ENCODE measurements around the gene RBM23.

Gene RBM23

DNA sequence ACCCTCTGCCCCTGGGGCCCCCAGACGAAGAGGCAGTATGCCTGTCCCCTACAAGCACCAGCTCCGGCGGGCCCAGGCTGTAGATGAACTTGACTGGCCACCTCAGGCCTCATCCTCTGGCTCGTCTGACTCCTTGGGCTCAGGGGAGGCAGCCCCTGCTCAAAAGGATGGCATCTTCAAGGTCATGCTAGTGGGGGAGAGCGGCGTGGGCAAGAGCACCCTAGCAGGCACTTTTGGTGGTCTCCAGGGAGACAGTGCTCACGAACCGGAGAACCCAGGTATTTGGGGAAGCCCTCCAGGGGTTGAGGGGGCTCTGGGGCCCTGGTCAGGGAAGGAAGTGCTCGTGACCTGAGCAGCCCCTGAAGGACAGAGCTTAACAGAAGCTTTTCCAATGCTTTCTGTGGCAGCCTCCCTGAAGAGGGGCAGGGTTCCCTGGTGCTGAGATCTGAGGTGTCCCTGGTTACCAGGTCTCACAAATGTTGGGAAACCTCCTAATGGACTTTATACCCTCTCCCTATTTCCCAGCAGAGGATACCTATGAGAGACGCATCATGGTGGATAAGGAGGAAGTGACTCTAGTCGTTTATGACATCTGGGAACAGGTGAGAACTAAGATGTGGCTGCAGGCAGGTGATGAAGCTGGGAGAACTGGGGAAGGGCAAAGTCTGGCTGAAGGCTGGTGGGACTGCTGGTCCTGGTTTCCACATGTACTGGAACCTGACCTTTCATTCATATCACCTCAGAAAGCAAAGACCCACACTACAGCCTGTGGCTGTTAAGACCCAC lies 34.0 kb downstream of the RBM23 start:
- DNase-seq = no peak

DNA sequence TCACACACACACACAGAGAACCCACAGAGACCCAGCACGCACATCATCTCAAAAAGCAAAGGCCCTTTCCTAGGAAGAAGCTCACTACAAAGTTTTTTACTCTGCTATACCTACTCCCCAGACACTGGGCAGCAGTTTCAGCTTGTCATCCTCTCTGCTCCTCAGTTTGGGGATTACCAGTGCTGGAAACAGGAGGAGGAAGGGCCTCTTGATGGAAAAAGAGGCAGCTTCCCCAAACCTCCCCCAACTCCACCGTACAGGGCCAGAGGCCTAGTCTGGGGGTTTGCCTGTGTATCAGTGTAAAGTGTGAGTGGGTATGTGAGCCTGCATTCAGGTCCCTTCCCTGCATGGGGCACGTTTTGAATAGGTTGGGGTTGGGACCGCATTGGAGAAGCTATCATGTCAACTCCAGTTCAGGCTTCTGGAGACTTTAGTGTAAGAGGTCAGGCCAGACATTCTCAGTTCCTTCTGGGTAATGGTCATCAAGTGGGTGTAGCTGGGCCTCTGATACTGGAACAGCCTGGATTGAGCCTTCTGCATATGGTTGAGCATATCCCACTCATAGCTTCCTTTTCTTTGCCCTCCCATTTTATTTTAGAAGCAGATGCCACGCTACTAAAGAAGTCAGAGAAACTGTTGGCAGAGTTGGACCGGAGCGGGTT lies 34.7 kb downstream of the RBM23 start:
- DNase-seq = no peak

DNA sequence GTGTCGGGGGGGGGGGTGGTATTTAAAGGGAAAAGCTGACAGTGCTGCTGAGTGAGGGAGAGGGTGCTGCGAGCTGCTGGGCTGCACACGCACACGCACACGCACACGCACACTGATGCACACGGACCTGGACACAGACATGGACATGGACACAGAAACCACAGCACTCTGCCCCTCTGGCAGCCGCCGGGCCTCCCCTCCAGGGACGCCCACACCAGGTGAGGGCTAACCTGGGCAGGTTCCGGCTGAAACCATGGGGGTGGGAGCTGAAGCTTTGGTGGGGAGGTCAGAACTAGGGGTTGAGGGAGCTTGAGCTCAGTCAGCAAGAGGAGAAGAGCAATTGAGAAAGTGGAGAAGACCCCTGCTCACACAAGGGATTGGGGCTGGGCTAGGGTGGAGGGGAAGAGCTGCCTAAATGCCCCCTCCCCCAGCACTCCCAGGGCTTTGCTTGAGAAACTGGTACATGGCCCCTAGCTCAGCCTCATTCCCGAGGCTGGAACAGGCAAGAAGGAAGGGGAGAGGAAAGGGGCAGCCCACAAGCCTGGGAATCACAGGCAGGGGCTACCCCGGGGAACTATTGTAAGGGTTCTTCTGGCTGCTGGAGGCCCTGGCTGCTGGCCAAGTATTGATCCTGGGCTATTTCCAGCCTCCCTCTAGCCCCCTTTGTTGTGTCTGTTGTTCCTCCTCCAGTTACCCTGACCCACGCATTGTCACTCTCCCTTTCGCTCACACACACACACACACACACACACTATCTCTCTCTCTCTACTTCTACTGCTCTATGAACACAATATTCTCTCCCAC lies 35.6 kb downstream of the RBM23 start, which contains the start of gene REM2:
Gene REM2, plus strand, starts transcription at position 50 of the 804 bp plus-strand sequence. Its CDS starts 66 bp downstream, at position 116.
- no peak for DNase-seq

DNA sequence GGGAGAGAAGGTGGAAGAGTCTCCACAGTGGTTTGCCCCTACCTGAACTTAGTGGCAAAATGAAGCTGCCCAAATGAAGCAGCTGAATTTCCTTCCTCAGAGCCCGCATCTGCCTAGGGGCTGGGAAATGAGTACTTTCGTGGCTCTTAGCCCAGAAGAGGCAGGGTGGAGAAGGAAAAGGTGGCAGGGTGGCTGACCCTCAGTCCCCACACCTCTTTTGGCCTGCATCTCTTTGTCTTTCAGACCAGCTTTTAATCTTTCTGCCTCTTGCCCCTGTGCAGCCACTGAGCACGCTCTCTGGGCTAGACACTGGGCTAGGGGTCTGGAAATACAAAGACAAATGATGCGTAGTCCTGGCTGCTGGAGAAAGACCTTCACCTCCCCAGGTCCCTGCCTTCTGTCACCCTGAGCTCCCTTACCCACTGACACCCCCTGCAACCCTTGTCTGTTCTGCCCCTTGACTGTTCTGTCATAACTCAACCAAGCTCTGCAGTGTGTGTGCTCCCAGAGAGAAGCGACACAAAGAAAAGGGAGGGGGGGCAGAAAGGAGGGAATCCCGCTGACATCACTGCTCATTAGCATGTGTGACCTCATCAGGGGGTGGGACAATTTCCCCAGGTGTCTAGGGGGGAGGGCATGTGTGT lies 36.3 kb downstream of the RBM23 start:
- peak in 1 of 2 experiments; percentile 31 for DNase-seq

DNA sequence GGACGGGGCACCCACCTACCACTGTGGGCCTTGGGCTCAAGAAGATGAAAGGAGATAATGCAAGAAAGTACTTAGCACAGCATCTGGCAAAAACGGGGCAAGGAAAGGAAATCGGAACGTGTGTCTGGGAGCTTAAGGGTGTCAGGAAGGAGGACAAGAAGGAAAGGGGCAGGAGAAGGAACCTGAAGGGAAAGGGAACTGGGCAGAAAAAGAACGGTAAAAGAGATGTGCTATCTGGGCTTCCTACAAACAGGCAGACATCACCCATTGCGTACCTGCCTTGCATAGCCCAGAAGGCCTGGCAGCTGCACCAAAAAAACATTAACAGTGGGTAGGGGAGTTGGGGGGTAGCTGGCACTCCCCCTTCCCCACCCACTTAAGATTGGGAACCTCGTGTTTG lies 36.9 kb downstream of the RBM23 start:
- no peak for DNase-seq

DNA sequence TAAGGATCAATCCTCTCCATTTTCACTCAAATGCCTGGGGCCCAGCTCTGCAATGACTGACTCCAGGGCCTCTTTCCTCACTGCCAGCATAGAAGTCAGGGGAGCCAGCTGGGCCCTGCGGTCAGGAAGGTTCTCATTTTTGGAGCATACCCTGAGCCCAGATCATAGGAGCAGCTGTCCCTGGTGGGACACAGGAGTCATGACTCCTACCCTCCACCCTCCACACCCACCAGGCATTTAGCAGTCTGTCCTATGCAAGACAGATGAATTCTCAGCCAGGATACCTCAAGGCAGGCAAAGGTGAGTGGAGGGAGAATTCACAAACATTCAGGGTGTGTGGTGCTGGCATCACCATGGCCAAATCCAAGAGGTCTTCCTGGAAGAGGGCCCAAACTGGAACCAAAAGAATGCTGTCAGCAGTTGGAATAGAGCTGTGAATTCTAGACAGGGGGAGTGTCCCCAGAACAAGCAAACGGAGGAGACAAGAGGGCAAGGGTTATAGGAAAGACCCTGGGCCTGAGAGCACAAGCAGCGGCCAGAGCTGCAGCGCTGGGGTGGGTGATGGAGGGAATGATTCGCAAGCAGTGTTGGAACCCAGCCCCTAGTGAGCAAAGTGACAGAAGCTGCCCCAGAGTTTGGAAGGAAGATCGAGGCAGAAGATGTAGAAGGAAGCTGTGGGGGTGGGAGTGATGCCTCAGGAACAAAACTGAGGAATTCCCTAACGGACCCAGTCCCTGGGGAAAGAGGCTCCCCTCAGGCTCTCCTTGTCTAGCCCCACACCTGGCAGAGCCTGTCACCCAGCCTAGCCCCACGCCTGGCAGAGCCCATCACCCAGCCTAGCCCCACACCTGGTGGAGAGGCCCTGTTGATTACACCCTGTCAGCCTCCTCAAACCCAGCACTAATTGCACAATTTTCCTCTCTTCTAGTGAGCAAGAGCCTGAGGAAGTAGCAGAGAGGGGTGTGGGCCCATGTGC lies 40.4 kb downstream of the RBM23 start:
- no peak for DNase-seq

DNA sequence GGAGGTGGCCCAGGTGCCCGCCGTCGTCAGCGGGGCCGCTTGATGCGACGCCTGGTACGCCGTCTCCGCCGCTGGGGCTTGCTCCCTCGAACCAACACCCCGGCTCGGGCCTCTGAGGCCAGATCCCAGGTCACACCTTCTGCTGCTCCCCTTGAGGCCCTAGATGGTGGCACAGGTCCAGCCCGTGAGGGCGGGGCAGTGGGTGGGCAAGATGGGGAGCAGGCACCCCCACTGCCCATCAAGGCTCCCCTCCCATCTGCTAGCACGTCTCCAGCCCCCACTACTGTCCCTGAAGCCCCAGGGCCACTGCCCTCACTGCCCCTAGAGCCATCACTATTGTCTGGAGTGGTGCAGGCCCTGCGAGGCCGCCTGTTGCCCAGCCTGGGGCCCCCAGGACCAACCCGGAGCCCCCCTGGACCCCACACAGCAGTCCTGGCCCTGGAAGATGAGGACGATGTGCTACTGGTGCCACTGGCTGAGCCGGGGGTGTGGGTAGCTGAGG lies 41.9 kb downstream of the RBM23 start:
- no peak for DNase-seq

DNA sequence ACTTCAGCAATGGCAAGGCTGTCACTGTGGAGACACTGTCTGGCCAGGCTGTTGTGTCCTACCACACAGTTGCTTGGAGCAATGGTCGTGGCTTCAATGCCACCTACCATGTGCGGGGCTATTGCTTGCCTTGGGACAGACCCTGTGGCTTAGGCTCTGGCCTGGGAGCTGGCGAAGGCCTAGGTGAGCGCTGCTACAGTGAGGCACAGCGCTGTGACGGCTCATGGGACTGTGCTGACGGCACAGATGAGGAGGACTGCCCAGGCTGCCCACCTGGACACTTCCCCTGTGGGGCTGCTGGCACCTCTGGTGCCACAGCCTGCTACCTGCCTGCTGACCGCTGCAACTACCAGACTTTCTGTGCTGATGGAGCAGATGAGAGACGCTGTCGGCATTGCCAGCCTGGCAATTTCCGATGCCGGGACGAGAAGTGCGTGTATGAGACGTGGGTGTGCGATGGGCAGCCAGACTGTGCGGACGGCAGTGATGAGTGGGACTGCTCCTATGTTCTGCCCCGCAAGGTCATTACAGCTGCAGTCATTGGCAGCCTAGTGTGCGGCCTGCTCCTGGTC lies 43.1 kb downstream of the RBM23 start:
- no peak for DNase-seq

DNA sequence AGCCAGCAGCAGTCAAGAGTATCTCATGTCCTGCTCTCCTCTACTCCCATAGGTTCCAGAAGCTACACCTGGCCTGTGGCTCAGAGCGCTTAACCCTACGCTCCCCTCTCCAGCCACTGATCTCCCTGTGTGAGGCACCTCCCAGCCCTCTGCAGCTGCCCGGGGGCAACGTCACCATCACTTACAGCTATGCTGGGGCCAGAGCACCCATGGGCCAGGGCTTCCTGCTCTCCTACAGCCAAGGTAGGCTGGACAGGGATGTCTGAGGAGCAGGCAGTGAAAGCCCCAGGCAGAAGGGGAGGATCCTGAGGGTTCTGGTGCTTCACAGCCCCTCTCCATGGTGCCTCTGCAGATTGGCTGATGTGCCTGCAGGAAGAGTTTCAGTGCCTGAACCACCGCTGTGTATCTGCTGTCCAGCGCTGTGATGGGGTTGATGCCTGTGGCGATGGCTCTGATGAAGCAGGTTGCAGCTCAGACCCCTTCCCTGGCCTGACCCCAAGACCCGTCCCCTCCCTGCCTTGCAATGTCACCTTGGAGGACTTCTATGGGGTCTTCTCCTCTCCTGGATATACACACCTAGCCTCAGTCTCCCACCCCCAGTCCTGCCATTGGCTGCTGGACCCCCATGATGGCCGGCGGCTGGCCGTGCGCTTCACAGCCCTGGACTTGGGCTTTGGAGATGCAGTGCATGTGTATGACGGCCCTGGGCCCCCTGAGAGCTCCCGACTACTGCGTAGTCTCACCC lies 43.8 kb downstream of the RBM23 start:
- DNase-seq = no peak

DNA sequence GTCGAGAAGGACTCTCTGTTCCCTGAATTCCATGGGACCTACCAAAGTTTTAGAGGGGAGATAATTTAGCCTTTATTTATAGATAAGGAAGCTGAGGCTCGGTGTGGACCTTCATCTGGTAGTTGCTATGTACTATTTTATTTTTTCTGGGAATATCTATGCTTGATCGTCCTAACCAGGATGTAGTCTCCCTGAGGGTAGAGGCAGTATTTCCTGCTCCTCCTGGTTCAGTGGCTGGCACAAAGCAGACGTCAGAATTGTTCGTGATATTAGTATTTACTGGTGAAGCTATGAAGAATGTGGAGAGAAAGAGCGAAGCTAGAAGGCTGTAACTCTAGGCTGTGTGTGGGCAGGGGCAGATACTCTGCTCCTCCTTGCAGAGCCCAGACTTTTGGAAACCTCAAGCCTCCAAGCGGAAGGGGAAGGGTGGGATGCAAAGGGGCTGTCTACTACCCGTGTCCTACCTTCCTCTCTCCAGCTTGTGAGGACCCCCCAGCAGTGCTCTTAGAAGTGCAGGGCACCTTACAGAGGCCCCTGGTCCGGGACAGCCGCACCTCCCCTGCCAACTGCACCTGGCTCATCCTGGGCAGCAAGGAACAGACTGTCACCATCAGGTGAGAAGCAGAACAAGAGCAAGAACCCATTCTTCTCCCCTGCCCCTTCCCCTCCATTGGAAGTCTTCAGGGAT lies 46.0 kb downstream of the RBM23 start:
- DNase-seq = no peak

DNA sequence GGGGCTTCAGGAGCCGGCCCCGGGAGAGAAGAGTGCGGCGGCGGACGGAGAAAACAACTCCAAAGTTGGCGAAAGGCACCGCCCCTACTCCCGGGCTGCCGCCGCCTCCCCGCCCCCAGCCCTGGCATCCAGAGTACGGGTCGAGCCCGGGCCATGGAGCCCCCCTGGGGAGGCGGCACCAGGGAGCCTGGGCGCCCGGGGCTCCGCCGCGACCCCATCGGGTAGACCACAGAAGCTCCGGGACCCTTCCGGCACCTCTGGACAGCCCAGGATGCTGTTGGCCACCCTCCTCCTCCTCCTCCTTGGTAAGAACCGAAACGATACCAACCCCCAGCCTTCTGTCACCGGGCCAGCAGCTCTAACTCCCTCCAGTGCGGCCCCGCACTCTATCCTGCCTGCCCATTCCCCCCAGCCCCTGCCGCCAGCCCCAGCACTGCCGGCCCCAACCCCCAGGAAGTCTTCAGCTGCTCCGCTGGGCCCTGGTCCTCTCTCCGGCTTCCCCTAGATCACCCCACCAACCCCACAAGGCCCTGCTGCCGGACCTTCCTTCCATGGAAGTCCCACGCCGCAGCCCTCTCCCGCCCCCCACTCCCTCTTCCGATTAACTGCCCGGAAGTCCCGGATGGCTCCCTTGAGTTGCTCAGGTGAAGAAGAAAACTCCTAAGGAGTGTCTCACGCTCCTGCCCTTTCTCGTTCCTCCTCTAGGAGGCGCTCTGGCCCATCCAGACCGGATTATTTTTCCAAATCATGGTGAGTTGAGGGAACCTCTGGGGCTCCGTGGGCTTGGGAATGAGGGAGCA lies 46.7 kb downstream of the RBM23 start:
- DNase-seq = peak; percentile 69 to 90

DNA sequence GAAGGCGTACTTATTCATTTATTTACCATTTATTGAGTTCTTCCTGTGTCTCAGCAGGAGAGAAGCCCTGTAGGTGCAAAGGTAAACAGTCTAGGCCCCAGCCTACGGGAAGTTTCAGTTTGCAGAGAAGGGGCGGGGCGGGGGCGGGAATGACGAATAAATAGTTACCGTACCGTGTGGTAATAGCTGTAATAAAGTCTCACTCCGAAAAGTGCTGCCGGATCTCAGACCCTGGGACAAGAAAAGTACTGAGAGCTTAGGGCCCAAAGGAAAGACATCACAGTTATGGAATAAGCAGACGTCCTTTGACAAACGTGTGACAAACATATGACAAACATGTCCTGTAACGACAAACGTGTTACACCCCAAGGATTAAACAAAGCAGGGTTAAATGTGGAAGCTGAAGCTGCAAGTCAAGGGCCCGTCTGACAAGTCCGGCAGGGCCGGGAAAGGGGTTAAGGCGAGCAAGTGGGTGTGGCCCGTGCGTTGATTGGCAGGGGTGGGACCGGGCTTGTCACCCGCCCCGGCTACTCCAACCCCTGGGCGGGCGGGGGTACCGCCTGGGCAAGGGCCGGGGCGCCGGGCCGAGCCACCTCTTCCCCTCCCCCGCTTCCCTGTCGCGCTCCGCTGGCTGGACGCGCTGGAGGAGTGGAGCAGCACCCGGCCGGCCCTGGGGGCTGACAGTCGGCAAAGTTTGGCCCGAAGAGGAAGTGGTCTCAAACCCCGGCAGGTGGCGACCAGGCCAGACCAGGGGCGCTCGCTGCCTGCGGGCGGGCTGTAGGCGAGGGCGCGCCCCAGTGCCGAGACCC lies 47.5 kb downstream of the RBM23 start, which contains the start of gene LRP10:
Gene LRP10, plus strand, starts transcription at position 517 of the 809 bp plus-strand sequence. CDS start 564 bp downstream, outside the sequence.
- peak; percentile 87 to 96 for DNase-seq

DNA sequence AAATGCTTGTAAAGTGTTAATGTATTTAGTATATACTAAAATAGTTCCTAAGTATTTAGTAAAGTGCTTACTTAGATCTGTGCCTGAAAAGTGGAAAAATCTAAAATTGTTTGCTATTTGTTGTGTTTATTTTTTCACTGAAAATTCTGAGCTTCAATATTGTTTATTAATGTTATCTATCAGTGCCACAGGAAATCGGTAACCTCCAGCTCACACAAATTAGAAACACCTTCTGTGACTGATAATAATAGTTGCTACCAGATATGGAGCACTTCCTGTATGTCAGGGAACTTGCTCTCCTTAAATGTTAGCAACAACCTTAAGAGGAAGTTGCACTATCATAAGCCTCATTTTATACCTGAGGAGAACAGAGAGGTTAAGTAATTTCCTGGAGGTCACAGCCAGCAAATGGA lies 48.1 kb downstream of the RBM23 start:
- DNase-seq = no peak

DNA sequence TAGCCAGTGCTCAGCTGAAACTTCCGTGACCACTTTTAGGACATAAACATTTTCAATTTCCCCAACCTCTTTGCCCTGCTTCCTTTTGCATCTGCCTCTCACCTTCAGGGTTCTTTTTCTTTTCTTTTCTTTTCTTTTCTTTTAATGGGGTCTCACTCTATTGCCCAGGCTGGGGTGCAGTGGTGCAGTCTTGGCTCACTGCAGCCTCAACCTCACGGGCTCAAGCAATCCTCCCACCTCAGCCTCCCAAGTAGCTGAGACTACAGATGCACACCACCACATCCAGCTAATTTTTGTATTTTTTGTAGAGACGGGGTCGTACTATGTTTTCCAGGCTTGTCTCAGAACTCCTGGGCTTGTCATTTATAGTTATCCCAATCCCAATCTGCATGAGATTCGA lies 52.1 kb downstream of the RBM23 start:
- DNase-seq = no peak

DNA sequence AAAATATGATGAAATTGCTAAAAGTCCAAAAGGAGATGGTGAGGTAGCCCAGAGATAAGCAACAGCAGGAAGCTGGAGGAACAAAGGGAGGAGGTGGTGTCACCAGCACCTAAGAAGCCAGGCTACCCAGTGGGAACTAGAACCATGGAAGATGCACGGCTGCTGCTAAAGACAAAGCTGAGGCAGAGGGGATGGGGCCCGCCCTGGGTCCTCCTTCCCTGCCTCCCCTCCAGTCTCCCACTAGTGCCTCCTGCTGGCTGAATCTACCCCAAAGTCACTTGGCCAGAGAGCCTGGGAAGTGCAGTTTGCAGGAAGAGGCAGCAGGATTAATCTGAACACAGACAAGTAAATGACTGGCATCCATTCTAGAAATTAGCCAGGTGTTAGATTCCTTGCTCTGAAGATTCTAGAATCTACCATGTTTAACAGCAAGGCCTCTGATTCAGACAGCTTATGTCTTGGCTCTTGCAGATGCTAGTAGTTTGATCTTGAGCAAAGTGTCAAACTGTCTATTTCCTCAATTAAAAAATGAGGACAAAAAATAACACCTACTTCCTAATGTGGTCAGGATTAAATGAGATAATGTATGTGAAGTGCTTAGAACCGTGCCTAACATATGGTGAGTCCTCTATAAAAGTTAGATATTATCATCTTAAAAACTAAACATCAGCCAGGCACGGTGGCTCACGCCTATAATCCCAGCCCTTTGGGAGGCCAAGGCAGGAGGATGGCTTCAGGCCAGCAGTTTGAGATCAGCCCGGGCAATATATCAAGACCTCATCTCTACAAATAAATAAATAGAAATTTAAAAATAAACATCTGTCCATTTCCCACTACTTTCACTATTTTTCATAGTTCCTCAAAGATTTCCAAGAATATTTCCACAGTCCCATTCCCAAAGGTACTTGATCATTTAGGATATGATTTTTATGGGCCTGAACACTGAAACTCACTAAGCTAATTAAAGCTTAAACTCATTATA lies 53.2 kb downstream of the RBM23 start:
- no peak for DNase-seq

DNA sequence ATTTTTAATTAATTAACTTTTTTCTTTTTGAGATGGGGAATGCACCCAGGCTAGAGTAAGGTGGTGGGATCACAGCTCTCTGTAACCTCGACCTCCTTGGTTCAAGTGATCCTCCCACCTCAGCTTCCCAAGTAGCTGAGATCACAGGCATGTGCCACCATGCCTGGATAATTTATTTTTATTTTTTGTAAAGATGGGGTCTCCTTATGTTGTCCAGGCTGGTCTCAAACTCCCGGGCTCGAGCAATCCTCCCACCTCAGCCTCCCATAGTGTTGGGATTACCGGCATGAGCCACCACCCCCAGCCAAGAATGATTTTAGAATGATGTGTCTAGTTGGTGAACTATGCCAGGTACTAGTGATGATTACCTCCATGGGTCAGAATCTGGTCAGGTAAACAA lies 54.0 kb downstream of the RBM23 start:
- DNase-seq = no peak

DNA sequence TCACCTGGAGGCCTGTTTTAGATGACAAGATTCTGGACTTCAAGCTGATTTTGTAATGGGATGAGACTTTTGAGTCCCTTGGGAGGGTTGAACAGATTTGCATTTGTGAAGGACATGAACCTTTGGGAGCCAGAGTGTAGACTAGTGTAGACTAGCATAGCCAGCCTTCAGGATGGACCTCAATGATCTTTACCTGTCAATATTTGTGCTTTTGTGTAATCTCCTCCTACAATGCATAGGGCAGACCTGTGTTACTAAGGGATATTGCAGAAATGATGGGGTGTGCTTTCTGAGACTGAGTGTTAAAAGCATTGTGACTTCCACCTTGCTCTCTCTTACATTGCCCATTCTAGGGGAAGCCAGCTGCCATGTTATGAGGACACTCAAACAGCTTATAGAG lies 57.3 kb downstream of the RBM23 start:
- no peak for DNase-seq

Measured in NCI-H526 (cell line).